Progenitor cell of endocrine pancreas (in vitro differentiated cells): ENCODE data around the gene LTBP1. TPM values are rescaled to one million over a fixed set of nuclear protein-coding genes. Genes with fewer than 3 reads are reported as not detected.
A peak's percentile ranks its signal among the peaks of the same experiment; 100 is the strongest.

Source experiments
- DNase-seq: peaks from one replicate; pipeline ENCODE4 v3.0.0; 2021; ENCODE audit warnings: low spot score; ENCODE audit not compliant: unreplicated experiment
- H3K27ac Mint-ChIP-seq: 2 replicates; pipeline ENCODE4 v1.8.0; 2021; ENCODE audit warnings: mild to moderate bottlenecking, moderate library complexity, mixed read lengths
- H3K27me3 Mint-ChIP-seq: 2 replicates; pipeline ENCODE4 v1.8.0; 2021; ENCODE audit warnings: mixed read lengths
- H3K36me3 Mint-ChIP-seq: 2 replicates; pipeline ENCODE4 v1.8.0; 2022; ENCODE audit warnings: mixed read lengths; ENCODE audit not compliant: insufficient read depth
- H3K4me1 Mint-ChIP-seq: 2 replicates; pipeline ENCODE4 v1.8.0; 2021; ENCODE audit warnings: low read depth, mixed read lengths
- H3K4me3 Mint-ChIP-seq: 2 replicates; pipeline ENCODE4 v1.8.0; 2021; ENCODE audit warnings: low read depth, mild to moderate bottlenecking, moderate library complexity, mixed read lengths
- H3K9me3 Mint-ChIP-seq: 2 replicates; pipeline ENCODE4 v1.8.0; 2021; ENCODE audit warnings: low read depth, mixed read lengths
- CTCF ChIP-seq: fragments of 200-600 bp; sonication (generic); IDR thresholded peaks from one replicate; pipeline ENCODE4 v1.5.0; 2021; ENCODE audit warnings: antibody characterized with exemption, mild to moderate bottlenecking; ENCODE audit not compliant: unreplicated experiment
- total RNA-seq: library from RNA; stranded (reverse); gene quantifications from 2 replicates; pipeline ENCODE4 v1.2.1, GENCODE V29; 2021

Gene LTBP1
- total RNA-seq, 1 donor from 2014 or later: 63.0 TPM

DNA sequence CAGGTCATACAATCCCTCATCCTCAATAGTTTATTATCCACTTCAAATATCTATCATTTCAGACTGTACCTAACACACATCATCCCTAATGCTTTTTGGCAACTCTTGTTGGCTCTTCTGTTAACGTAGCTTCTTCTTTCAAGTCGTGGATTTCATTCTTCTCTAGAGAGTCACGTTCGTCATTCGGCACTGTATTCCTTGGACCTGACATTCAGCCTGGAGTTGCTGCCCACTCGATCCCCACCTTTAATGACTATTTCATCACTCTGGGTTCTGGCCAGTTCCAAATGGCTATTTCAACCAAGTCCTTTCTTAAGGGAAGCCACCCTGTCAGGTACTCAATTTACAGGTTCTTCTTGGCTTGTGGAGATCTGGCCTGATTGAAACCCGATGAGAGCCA lies 337.5 kb downstream of the LTBP1 start:
- H3K27me3 Mint-ChIP-seq: no peaks in the 10 kb centered on the region
- no peaks in the 10 kb centered on the region for H3K9me3 Mint-ChIP-seq
- H3K36me3 Mint-ChIP-seq: peaks cover 29% of the 10 kb centered on the region
- H3K27ac Mint-ChIP-seq: no peak overlapping the region
- H3K4me1 Mint-ChIP-seq: no peaks in the 10 kb centered on the region
- no peak overlapping the region for H3K4me3 Mint-ChIP-seq
- DNase-seq: no peak
- no peak for TF ChIP-seq CTCF

DNA sequence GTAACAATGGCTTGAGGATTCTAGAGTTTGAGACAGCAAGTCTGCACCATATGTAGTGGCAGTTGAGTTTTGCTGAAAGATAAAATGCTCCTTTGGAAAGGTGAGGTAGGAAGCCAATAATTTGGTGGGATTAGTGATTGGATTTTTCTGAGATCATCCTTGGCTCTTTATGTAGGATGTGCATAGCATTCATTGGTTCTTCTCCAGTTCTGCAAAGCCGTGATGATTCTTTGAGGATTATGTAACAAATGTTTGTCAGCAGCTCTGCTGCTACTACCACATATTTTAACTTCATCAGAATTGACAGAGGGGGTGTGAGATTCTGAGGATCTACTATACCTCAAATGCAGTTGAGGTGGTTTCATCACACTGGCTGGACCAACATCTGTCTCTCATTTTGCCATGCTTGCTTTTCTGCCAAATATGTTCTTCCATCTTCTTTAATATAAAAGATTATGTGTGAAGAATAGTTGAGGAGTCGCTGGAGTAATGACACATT lies 340.8 kb downstream of the LTBP1 start:
- no peak for TF ChIP-seq CTCF
- H3K4me3 Mint-ChIP-seq: no peak overlapping the region
- H3K36me3 Mint-ChIP-seq: peaks cover 18% of the 10 kb centered on the region
- no peaks in the 10 kb centered on the region for H3K27me3 Mint-ChIP-seq
- H3K9me3 Mint-ChIP-seq: peaks cover 5% of the 10 kb centered on the region
- peaks cover 23% of the 10 kb centered on the region for H3K4me1 Mint-ChIP-seq
- no peak overlapping the region for H3K27ac Mint-ChIP-seq
- no peak for DNase-seq

DNA sequence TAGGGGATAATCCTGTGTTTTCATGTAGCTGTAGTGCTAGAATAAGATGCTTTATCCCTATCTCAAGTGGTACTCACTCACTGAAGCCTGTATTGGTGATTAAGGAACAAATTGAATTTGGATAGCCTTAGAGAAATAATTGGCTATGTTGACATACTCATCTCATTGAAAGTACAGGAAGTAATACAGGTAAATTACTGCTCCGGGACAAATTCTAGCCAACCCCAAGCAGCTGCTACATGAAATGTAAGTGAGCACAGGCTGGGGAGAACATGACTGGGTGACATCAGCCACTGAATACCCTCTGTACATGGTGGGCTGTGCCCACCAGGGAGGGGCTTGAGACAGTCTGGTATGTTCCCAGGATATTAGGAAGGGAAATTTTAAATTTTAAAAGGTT lies 341.3 kb downstream of the LTBP1 start:
- H3K4me3 Mint-ChIP-seq: no peak overlapping the region
- TF ChIP-seq CTCF: no peak
- DNase-seq: no peak
- peaks cover 7% of the 10 kb centered on the region for H3K9me3 Mint-ChIP-seq
- peaks cover 23% of the 10 kb centered on the region for H3K4me1 Mint-ChIP-seq
- H3K27ac Mint-ChIP-seq: no peak overlapping the region
- H3K27me3 Mint-ChIP-seq: no peaks in the 10 kb centered on the region
- H3K36me3 Mint-ChIP-seq: peaks cover 18% of the 10 kb centered on the region

DNA sequence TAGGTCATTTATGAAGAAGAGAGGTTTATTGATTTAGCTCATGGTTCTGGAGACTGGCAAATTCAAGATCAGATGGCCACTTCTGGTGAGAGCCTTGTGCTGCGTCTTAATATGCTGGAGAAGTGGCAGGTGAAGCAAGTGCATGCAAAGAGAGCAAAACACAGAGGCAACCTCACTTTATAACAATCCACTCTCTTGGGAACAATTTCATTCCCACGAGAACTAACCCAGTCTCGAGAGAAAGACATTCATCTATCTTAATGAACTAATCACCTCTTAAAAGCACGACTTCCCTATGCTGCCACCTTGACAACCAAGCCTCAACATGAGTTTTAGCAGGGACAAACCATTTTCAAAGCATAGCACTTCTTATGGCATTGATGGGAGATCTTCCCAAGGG lies 343.2 kb downstream of the LTBP1 start:
- peaks cover 7% of the 10 kb centered on the region for H3K9me3 Mint-ChIP-seq
- H3K4me1 Mint-ChIP-seq: peaks cover 23% of the 10 kb centered on the region
- no peak overlapping the region for H3K4me3 Mint-ChIP-seq
- no peak overlapping the region for H3K27ac Mint-ChIP-seq
- peaks cover 9% of the 10 kb centered on the region for H3K36me3 Mint-ChIP-seq
- TF ChIP-seq CTCF: no peak
- DNase-seq: no peak
- H3K27me3 Mint-ChIP-seq: no peaks in the 10 kb centered on the region

GRCh38 chr2:33291278-33292013 lies 344.7 kb downstream of the LTBP1 start:
- Mint-ChIP-seq H3K27ac (peak overlapping the region; percentile 82), H3K36me3 (peaks cover 7% of the 10 kb centered on the region)

More at GRCh38 chr2:33291278-33292013, 344.7 kb downstream of the LTBP1 start:
- H3K9me3 Mint-ChIP-seq: peaks cover 7% of the 10 kb centered on the region
- no peaks in the 10 kb centered on the region for H3K27me3 Mint-ChIP-seq
- H3K4me3 Mint-ChIP-seq: no peak overlapping the region
- no peak for DNase-seq
- TF ChIP-seq CTCF: no peak
- peaks cover 23% of the 10 kb centered on the region for H3K4me1 Mint-ChIP-seq
